Liver (tissue), 3 donors: ENCODE measurements around the gene HNF4A.

Experiments used
- EGR1 ChIP-seq, 2 donors: IDR thresholded peaks; 2 replicates each; pipeline ENCODE4 v1.6.1; 2016 to 2018; ENCODE audit warnings: antibody characterized with exemption in 2 of 2, low read depth in 2 of 2
- FOXA1 ChIP-seq: IDR thresholded peaks from 2 replicates; pipeline ENCODE4 v1.6.1; 2016; ENCODE audit warnings: antibody characterized with exemption
- RAD21 ChIP-seq, 2 donors: IDR thresholded peaks; 2 replicates each; pipeline ENCODE4 v1.6.1; 2016; ENCODE audit warnings: antibody characterized with exemption in 2 of 2, mild to moderate bottlenecking in 2 of 2
- SP1 ChIP-seq: IDR thresholded peaks from 2 replicates; pipeline ENCODE4 v1.6.1; 2018; ENCODE audit warnings: antibody characterized with exemption, mild to moderate bottlenecking
- TAF1 ChIP-seq: conservative IDR thresholded peaks from 2 replicates; pipeline ENCODE4 v1.6.1; 2016; ENCODE audit warnings: antibody characterized with exemption, mild to moderate bottlenecking
- TF ChIP-seq, protein P1 (sequence below): fragments of 150-350 bp; IDR thresholded peaks from 2 replicates; pipeline ENCODE4 v1.5.1; 2017; ENCODE audit warnings: improper control_type of control experiment, low read depth, low read length; ENCODE audit not compliant: missing input control
- TF ChIP-seq, protein P2 (sequence below): IDR thresholded peaks from 2 replicates; pipeline ENCODE4 v1.6.1; 2016; ENCODE audit warnings: antibody characterized with exemption
- donor health status: healthy.
- donor health status: healthy.

- TF ChIP-seq, protein P1, sequence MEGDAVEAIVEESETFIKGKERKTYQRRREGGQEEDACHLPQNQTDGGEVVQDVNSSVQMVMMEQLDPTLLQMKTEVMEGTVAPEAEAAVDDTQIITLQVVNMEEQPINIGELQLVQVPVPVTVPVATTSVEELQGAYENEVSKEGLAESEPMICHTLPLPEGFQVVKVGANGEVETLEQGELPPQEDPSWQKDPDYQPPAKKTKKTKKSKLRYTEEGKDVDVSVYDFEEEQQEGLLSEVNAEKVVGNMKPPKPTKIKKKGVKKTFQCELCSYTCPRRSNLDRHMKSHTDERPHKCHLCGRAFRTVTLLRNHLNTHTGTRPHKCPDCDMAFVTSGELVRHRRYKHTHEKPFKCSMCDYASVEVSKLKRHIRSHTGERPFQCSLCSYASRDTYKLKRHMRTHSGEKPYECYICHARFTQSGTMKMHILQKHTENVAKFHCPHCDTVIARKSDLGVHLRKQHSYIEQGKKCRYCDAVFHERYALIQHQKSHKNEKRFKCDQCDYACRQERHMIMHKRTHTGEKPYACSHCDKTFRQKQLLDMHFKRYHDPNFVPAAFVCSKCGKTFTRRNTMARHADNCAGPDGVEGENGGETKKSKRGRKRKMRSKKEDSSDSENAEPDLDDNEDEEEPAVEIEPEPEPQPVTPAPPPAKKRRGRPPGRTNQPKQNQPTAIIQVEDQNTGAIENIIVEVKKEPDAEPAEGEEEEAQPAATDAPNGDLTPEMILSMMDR: no peak
- TF ChIP-seq SP1 (no peak), TAF1 (no peak), RAD21 (IDR thresholded peaks at IDR 0.05) (no peak), FOXA1 (no peak), EGR1 (IDR thresholded peaks at IDR 0.05; ENCODE audit: low read depth in 2 of 2) (no peak)
- TF ChIP-seq, protein P2, sequence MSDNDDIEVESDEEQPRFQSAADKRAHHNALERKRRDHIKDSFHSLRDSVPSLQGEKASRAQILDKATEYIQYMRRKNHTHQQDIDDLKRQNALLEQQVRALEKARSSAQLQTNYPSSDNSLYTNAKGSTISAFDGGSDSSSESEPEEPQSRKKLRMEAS: no peak
These were observed 127.6 kb downstream of the HNF4A start for GRCh38 chr20:44483112-44483511.
